ENCODE measurements around the gene LDHAL6A. TPM values are rescaled to one million over a fixed set of nuclear protein-coding genes. Genes with fewer than 3 reads are reported as not detected.
A peak's percentile ranks its signal among the peaks of the same experiment; 100 is the strongest.
"Not testable (repeated sequence)": the region's sequence is repeated elsewhere in the genome, so short reads cannot be mapped to it uniquely, and the experiment has no call there.

Gene LDHAL6A
- not detected for total RNA-seq

- Histone ChIP-seq H3K4me3 (peak within 1 kb of the TSS in 1 of 2 donors; percentile 9), H3K36me3 (no peaks in the 10 kb centered on the region), H3K27me3 (no peaks in the 10 kb centered on the region), H3K4me1 (no peaks in the 10 kb centered on the region), H3K9me3 (no peaks in the 10 kb centered on the region), H3K27ac (no peak within 1 kb of the TSS)
- no peak for TF ChIP-seq CTCF (IDR thresholded peaks at IDR 0.05)
- DNase-seq (ENCODE audit: low spot score), result no peak
Measured at GRCh38 chr11:18455686-18456372, at the start of gene LDHAL6A. LDHAL6A (plus strand) TSS chr11:18455856; CDS start chr11:18456681, 825 bp downstream.

GRCh38 chr11:18407400-18407799 lies 48.3 kb upstream of the LDHAL6A start:
- not testable (repeated sequence) for DNase-seq (ENCODE audit: low spot score); H3K9me3 ChIP-seq; H3K4me3 ChIP-seq; H3K4me1 ChIP-seq; H3K27ac ChIP-seq; H3K27me3 ChIP-seq
- peaks cover 62% of the 10 kb centered on the region for H3K36me3 ChIP-seq

- H3K4me1 ChIP-seq, result no peaks in the 10 kb centered on the region
- DNase-seq (ENCODE audit: low spot score), result no peak
- no peaks in the 10 kb centered on the region for H3K27me3 ChIP-seq
- no peak overlapping the region for H3K4me3 ChIP-seq
- no peak overlapping the region for H3K27ac ChIP-seq
- H3K9me3 ChIP-seq, result no peaks in the 10 kb centered on the region
- TF ChIP-seq CTCF (IDR thresholded peaks at IDR 0.05), result no peak
- H3K36me3 ChIP-seq, result peaks cover 48% of the 10 kb centered on the region
Measured at GRCh38 chr11:18408558-18409291, 46.9 kb upstream of the LDHAL6A start.

- Histone ChIP-seq H3K36me3 (no peaks in the 10 kb centered on the region), H3K9me3 (no peaks in the 10 kb centered on the region), H3K27ac (no peak overlapping the region), H3K4me1 (no peaks in the 10 kb centered on the region), H3K27me3 (no peaks in the 10 kb centered on the region), H3K4me3 (no peak overlapping the region)
- TF ChIP-seq CTCF (IDR thresholded peaks at IDR 0.05), result no peak
- DNase-seq (ENCODE audit: low spot score), result no peak
Measured at GRCh38 chr11:18416459-18416858, 39.2 kb upstream of the LDHAL6A start.

- Histone ChIP-seq H3K4me1 (no peaks in the 10 kb centered on the region), H3K4me3 (no peak overlapping the region), H3K36me3 (no peaks in the 10 kb centered on the region), H3K27me3 (no peaks in the 10 kb centered on the region), H3K9me3 (no peaks in the 10 kb centered on the region), H3K27ac (no peak overlapping the region)
- no peak for TF ChIP-seq CTCF (IDR thresholded peaks at IDR 0.05)
- no peak for DNase-seq (ENCODE audit: low spot score)
Measured at GRCh38 chr11:18419040-18419439, 36.6 kb upstream of the LDHAL6A start.

- H3K4me3 ChIP-seq, result no peak overlapping the region
- TF ChIP-seq CTCF (IDR thresholded peaks at IDR 0.05), result no peak
- H3K9me3 ChIP-seq, result no peaks in the 10 kb centered on the region
- DNase-seq (ENCODE audit: low spot score), result no peak
- no peaks in the 10 kb centered on the region for H3K4me1 ChIP-seq
- no peaks in the 10 kb centered on the region for H3K27me3 ChIP-seq
- no peaks in the 10 kb centered on the region for H3K36me3 ChIP-seq
- no peak overlapping the region for H3K27ac ChIP-seq
Measured at GRCh38 chr11:18420067-18420466, 35.6 kb upstream of the LDHAL6A start.
